Keratinocyte (primary cell): ENCODE results near the gene DENND1A. TPM values are rescaled to one million over a fixed set of nuclear protein-coding genes. Genes with fewer than 3 reads are reported as not detected.

Experiments used
- DNase-seq: peaks from one replicate; pipeline ENCODE4 v3.0.0-alpha.2; 2011; ENCODE audit warnings: low read depth, missing footprints, low spot score
- FAIRE-seq: peaks from 2 replicates; lab custom pipeline; 2011; peaks lifted over from hg19 to GRCh38; lab: Jason Lieb, UNC
- H2AFZ ChIP-seq: 2 replicates; pipeline ENCODE4 v1.6.0; 2012; ENCODE audit warnings: low read length, control low read depth, inconsistent platforms; ENCODE audit not compliant: control insufficient read depth
- H3K27ac ChIP-seq: 2 replicates; pipeline ENCODE4 v1.5.1; 2011; ENCODE audit warnings: low read length; ENCODE audit not compliant: control insufficient read depth, insufficient read depth
- H3K27me3 ChIP-seq: 3 replicates; pipeline ENCODE4 v1.6.0; 2011; ENCODE audit warnings: low read length; ENCODE audit not compliant: control insufficient read depth, insufficient read depth; ENCODE audit errors: extremely low read depth
- H3K36me3 ChIP-seq, 2 experiments: 2 replicates in 1 of 2; 3 replicates in 1 of 2; pipeline ENCODE4 v1.5.1; 2011; ENCODE audit warnings: low read length in 2 of 2, mild to moderate bottlenecking in 1 of 2; ENCODE audit not compliant: control insufficient read depth in 2 of 2, insufficient read depth in 2 of 2; ENCODE audit errors: extremely low read depth in 1 of 2
- H3K4me1 ChIP-seq: 3 replicates; pipeline ENCODE4 v1.5.1; 2011; ENCODE audit warnings: low read length; ENCODE audit not compliant: control insufficient read depth, insufficient read depth; ENCODE audit errors: extremely low read depth
- H3K4me2 ChIP-seq: 3 replicates; pipeline ENCODE4 v1.6.0; 2011; ENCODE audit warnings: low read depth, low read length; ENCODE audit not compliant: control insufficient read depth, insufficient read depth; ENCODE audit errors: extremely low read depth
- H3K4me3 ChIP-seq, 3 experiments: fragments of 200-600 bp in 1 of 3; sonication (generic) in 1 of 3; 2 replicates in 2 of 3; 3 replicates in 1 of 3; pipeline ENCODE4 v1.5.1; 2011 to 2016; ENCODE audit warnings: low read length in 3 of 3, mild to moderate bottlenecking in 3 of 3, control low read depth in 2 of 3, inconsistent platforms in 1 of 3, low read depth in 1 of 3, mixed read lengths in 1 of 3, mixed run types in 1 of 3, moderate library complexity in 1 of 3; ENCODE audit not compliant: control insufficient read depth in 2 of 3, insufficient read depth in 2 of 3; ENCODE audit errors: extremely low read depth in 1 of 3
- H3K79me2 ChIP-seq: 2 replicates; pipeline ENCODE4 v1.6.0; 2012; ENCODE audit warnings: low read length; ENCODE audit not compliant: control insufficient read depth, insufficient read depth
- H3K9ac ChIP-seq: 3 replicates; pipeline ENCODE4 v1.6.0; 2011; ENCODE audit warnings: low read length; ENCODE audit not compliant: control insufficient read depth, insufficient read depth; ENCODE audit errors: extremely low read depth
- H3K9me1 ChIP-seq: 3 replicates; pipeline ENCODE4 v1.6.0; 2011; ENCODE audit warnings: low read length; ENCODE audit not compliant: control insufficient read depth, insufficient read depth; ENCODE audit errors: extremely low read depth
- H3K9me3 ChIP-seq: 2 replicates; pipeline ENCODE4 v1.5.1; 2012; ENCODE audit warnings: low read depth, low read length; ENCODE audit not compliant: control insufficient read depth
- H4K20me1 ChIP-seq: 3 replicates; pipeline ENCODE4 v1.6.0; 2011; ENCODE audit warnings: low read length; ENCODE audit not compliant: control insufficient read depth, insufficient read depth; ENCODE audit errors: extremely low read depth
- CTCF ChIP-seq, 3 experiments: IDR thresholded peaks in 1 of 3; conservative IDR thresholded peaks in 1 of 3; optimal IDR thresholded peaks in 1 of 3; 2 replicates in 2 of 3; 3 replicates in 1 of 3; pipeline versions ENCODE3 to v1.5.1; 2011; ENCODE audit warnings: low read length in 3 of 3, mild to moderate bottlenecking in 3 of 3, moderate library complexity in 2 of 3, control low read depth in 1 of 3, inconsistent platforms in 1 of 3; ENCODE audit not compliant: insufficient read depth in 2 of 3; ENCODE audit errors: extremely low read depth in 1 of 3
- EZH2 ChIP-seq: IDR thresholded peaks from one replicate; pipeline ENCODE4 v1.6.1; 2012; ENCODE audit warnings: inconsistent platforms, mild to moderate bottlenecking, low read length, moderate library complexity
- dilution Hi-C: fragments of 300-500 bp; cut with MboI; formaldehyde crosslinking; loops from one replicate; pipeline ENCODE4 v1.7.0; 2020; ENCODE audit warnings: low sequenced_read_pairs; ENCODE audit not compliant: extremely low pct_ligation_motif_present
- polyA plus RNA-seq, 5 experiments: library from polyadenylated mRNA; depleted of rRNA in 3 of 5; stranded (reverse) in 3 of 5; stranded (forward) in 1 of 5; unstranded in 1 of 5; fragments of >200 nt; gene quantifications; 1 replicate in 1 of 5; 2 replicates in 3 of 5; 3 replicates in 1 of 5; pipeline versions ENCODE4 v1.2.1 to v1.2.3, GENCODE V29; 2011 to 2012; ENCODE audit warnings: missing spikeins in 2 of 5, low read depth in 1 of 5, low replicate concordance in 1 of 5

The DENND1A gene
- polyA plus RNA-seq, 1 donor (not counting 4 experiments of a cell fraction or from before 2014, with no cell fraction given): 13.0 TPM

DNA sequence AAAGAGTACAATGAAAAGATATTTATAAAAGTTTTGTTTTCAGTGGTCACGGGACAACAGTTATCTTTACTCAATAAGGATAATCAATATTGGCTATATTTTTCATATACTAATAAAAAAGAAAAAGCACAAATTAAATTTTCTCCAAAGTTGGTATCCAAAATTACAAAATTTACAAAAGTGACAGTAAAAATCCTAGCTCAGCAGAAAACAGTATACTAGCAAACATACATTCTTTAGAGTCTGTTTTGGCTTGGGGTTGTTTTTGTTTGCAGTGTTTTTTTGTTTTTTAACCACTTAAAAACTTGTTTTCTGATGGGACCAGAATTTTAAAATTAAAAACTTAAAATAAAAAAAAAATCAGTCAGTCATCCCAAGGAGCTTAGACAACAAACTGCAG is 183.2 kb downstream of the DENND1A start:
- dilution Hi-C loops: no loop called here
- DNase-seq (no peak), FAIRE-seq (no peak)
- Histone ChIP-seq H3K4me3 (no peak overlapping the region), H3K4me2 (no peak overlapping the region), H3K9ac (no peak overlapping the region), H2AFZ (no peak overlapping the region), H3K36me3 (no peaks in the 10 kb centered on the region), H3K79me2 (no peaks in the 10 kb centered on the region), H3K9me1 (no peaks in the 10 kb centered on the region), H3K27me3 (no peaks in the 10 kb centered on the region), H3K9me3 (no peaks in the 10 kb centered on the region), H3K4me1 (no peaks in the 10 kb centered on the region), H4K20me1 (no peaks in the 10 kb centered on the region), H3K27ac (no peak overlapping the region)
- TF ChIP-seq EZH2 (no peak), CTCF (optimal IDR thresholded peaks at IDR 0.05 in 1 of 3, IDR thresholded peaks at IDR 0.05 in 1 of 3, conservative IDR thresholded peaks at IDR 0.05 in 1 of 3; ENCODE audit: extremely low read depth in 1 of 3, insufficient read depth in 2 of 3, low read length in 3 of 3) (no peak)

DNA sequence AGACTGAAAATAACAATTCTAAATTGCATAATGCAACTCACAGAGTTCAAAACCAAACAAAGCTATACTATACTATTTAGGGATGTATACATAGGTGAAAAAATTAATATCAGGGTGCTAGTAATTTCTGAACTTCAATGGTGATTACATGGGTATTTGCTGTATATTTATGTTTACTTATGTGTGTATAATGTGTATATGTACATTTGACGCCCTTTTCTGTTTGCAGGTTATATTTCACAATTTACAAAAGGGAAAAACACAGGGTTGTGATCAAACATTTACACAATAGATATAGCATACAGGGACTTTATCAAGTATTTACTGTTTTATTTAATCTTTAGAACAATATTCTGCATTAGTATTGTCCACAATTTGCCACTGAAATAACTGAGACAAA is 184.0 kb downstream of the DENND1A start:
- no peaks in the 10 kb centered on the region for H3K9me3 ChIP-seq
- H3K9ac ChIP-seq: no peak overlapping the region
- H3K27me3 ChIP-seq: no peaks in the 10 kb centered on the region
- no peaks in the 10 kb centered on the region for H4K20me1 ChIP-seq
- no peaks in the 10 kb centered on the region for H3K9me1 ChIP-seq
- no peak overlapping the region for H2AFZ ChIP-seq
- no peaks in the 10 kb centered on the region for H3K4me1 ChIP-seq
- H3K4me2 ChIP-seq: no peak overlapping the region
- no peak overlapping the region for H3K27ac ChIP-seq
- dilution Hi-C loops: no loop called here
- no peak for TF ChIP-seq CTCF (optimal IDR thresholded peaks at IDR 0.05 in 1 of 3, IDR thresholded peaks at IDR 0.05 in 1 of 3, conservative IDR thresholded peaks at IDR 0.05 in 1 of 3; ENCODE audit: extremely low read depth in 1 of 3, insufficient read depth in 2 of 3, low read length in 3 of 3)
- TF ChIP-seq EZH2: no peak
- no peak for FAIRE-seq
- H3K36me3 ChIP-seq: no peaks in the 10 kb centered on the region
- no peak for DNase-seq
- no peak overlapping the region for H3K4me3 ChIP-seq
- H3K79me2 ChIP-seq: no peaks in the 10 kb centered on the region
